Body of pancreas (tissue), 4 donors: ENCODE measurements around the gene MAEA.

Experiments
- POLR2A ChIP-seq, 3 donors: fragments of 450-650 bp; IDR thresholded peaks; one replicate each; pipeline ENCODE4 v1.6.1; 2016; ENCODE audit warnings: antibody characterized with exemption in 3 of 3, mild to moderate bottlenecking in 2 of 3
- TF ChIP-seq, protein P1 (sequence below), 7 experiments: fragments of 450-650 bp in 4 of 7; fragments of 200-600 bp in 3 of 7; sonication (generic) in 3 of 7; IDR thresholded peaks; one replicate each; pipeline ENCODE4 v1.5.1; 2016 to 2019; ENCODE audit warnings: antibody characterized with exemption in 7 of 7

DNA sequence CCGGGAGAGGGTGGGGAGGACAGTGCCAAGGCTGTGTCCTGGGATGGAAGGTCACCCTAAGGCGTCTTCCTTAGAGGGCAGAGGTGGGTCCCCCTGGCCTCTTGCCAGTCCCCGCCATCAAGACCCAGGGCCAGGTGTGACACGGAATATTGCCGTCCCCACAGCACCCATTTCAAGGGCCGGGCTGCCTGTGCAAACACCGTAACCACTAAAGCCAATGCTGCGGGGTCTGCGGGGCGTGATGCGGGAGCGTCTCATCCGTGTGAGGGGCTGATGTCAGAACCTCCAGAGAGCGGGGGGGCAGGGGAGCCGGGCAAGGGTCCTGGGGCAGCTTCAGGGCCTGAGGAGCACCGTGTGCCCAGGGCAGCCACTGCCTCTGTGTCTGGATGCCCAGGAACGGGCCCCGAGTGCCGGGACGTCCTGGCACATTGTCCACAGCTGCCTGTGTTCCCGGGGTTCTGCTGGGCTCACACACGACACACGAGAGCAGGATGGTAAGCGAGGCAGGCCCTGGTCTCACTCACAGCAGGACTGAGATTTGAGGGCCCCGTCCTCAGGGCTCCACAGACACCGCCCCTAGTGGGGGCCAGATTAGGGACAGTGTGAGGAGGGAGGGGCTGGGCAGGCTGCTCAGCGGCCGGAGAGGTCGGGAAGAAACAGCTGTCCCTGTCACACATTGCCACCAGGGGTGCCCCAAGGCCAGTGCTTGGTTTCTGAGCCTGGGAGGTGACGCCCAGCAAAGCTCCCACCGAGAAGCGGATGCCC, 87.3 kb downstream of the MAEA start:
- TF ChIP-seq, protein P1, sequence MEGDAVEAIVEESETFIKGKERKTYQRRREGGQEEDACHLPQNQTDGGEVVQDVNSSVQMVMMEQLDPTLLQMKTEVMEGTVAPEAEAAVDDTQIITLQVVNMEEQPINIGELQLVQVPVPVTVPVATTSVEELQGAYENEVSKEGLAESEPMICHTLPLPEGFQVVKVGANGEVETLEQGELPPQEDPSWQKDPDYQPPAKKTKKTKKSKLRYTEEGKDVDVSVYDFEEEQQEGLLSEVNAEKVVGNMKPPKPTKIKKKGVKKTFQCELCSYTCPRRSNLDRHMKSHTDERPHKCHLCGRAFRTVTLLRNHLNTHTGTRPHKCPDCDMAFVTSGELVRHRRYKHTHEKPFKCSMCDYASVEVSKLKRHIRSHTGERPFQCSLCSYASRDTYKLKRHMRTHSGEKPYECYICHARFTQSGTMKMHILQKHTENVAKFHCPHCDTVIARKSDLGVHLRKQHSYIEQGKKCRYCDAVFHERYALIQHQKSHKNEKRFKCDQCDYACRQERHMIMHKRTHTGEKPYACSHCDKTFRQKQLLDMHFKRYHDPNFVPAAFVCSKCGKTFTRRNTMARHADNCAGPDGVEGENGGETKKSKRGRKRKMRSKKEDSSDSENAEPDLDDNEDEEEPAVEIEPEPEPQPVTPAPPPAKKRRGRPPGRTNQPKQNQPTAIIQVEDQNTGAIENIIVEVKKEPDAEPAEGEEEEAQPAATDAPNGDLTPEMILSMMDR (IDR thresholded peaks at IDR 0.05): no peak
- no peak for TF ChIP-seq POLR2A (IDR thresholded peaks at IDR 0.05)
